Cortex of kidney (tissue), 1 donor: ENCODE data around the gene SLC30A4.
"Not testable (repeated sequence)": the region's sequence is repeated elsewhere in the genome, so short reads cannot be mapped to it uniquely, and the experiment has no call there.

Source experiments
- DNase-seq: peaks from one replicate; lab custom pipeline; 2025; lab: John Stamatoyannopoulos, UW

The SLC30A4 gene

GRCh38 chr15:45522328-45523165 is at the start of gene SLC30A4:
Gene SLC30A4 (minus strand): TSS chr15:45522755. CDS start chr15:45522354, 401 bp downstream.
- DNase-seq, result no peak

DNA sequence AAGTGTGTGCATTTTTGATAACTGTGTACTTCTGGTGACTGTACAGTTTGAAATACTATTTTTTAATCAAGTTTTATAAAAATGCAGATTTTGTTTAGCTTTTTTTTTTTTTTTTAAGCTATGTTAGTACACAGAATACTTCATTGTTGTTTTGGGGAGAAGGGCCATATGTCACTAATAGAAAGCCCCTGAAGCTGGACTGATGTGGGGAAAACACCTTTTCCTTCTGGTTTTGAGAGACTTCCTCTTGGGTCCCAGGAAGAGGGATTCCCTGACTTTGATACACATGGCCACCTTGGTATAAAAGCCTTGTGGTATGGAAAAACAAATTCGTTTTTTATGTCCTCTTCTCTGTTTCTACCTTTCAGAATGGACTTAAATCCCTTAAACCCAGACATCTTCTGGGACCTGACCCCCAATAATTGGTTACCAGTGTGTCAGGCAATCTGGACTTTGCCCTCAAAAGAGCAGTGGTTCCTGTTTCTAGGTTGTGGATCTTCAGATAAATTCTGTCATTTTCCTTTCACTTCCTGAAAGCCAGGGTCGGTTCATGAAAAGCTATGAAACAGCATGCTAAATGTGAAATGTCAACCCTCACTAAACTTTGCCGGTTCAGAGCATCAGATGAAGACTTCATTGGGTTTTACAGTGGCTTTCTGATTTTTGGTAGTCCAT is 33.5 kb upstream of the SLC30A4 start:
- DNase-seq, result no peak

GRCh38 chr15:45551676-45552075 is 29.1 kb upstream of the SLC30A4 start:
- no peak for DNase-seq

DNA sequence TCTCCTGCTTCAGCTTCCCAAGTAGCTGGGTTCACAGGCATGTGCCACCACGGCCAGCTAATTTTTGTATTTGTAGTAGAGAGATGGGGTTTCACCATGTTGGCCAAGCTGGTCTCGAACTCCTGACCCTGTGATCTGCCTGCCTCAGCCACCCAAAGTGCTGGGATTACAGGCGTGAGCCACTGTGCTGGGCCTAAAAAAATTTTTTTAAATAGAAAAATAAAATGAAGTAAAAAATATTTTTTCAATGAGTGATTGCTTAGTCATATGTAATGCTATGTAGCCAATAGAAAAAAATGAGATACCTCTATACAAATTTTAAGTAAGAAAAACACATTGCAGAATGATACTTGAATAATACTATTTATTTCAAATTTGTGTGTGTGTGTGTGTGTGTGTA is 27.9 kb upstream of the SLC30A4 start:
- DNase-seq, result no peak

- no peak for DNase-seq
Observed at GRCh38 chr15:45549541-45550220, 27.1 kb upstream of the SLC30A4 start.

DNA sequence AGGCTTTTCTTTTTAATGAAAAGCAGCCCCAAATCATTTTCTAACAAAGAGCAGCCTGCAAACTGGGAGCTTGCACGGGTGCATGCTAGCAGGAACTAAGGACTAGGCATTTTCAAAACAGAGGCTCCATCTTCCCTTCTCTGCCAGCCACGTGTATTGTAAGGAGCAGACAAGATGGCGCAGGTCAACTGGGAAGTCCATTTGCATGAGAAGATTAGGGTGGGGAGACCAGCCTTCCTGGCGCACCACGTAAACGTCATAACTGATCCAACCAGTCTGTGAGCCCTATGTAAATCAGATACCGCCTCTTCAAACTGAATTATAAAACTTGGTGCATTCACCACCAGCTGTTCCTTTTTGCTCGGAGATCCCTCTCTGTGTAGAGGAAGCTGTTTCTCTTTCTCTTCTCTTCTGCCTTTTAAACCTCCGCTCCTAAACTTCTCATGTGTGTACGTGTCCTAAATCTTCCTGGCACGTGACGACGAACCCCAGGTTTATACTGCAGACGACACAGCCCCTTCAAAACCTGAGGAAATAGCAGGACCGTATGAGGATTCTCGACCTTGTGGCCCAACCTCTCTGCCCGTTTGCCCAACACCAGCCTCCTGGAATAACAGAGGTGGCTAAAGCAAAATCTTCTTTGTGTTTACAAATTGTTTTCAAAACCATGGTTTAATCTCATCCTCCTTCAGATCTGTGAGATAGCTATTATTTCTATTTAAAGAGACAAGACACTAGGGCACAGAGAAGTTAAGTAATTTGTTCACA is 26.4 kb upstream of the SLC30A4 start:
- DNase-seq, result no peak

- DNase-seq, result no peak
Observed at GRCh38 chr15:45546789-45547188, 24.2 kb upstream of the SLC30A4 start.

DNA sequence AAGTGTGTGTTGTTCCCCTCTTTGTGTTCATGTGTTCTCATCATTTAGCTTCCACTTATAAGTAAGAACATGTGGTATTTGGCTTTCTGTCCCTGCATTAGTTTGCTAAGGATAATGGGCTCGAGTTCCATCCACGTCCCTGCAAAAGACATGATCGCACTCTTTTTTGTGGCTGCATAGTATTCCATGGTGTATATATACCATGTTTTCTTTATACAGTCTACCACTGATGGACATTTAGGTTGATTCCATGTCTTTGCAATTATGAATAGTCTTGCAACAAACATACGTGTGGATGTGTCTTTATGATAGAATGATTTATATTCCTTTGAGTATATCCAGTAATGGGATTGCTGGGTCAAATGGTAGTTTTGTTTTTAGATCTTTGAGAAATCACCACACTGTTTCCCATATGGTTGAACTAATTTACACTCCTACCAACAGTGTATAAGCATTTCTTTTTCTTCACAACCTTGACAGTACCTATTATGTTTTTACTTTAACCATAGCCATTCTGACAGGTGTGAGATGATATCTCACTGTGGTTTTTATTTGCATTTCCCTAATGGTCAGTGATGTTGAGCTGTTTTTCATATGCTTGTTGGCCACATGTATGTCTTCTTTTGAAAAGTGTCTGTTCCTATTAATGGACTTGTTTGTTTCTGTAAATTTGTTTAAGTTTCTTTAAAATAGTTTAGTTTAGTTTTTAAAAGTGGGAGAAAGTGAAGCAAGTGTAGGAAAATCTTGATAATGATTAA is 21.9 kb upstream of the SLC30A4 start:
- DNase-seq, result no peak

GRCh38 chr15:45543051-45543450 is 20.5 kb upstream of the SLC30A4 start:
- no peak for DNase-seq

DNA sequence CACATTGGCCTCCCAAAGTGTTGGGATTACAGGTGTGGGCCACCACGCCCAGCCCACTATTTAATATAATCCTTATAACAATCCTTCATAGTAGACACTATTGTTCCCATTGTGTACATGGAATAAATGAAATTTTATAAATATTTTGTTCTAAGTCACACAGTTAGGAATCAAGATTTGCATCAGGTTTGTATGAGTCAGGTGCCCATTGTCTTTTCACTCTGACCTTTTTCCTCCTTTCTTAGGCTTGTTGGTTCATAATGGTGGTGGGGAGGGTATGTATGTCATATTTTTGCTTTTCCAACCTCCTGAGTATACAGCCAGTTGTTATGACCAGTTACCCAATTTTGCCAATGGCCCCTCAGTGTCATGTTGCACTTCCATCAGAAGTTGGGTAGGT is 18.0 kb upstream of the SLC30A4 start:
- no peak for DNase-seq

- no peak for DNase-seq
Observed at GRCh38 chr15:45539680-45540079, 17.1 kb upstream of the SLC30A4 start.

GRCh38 chr15:45536934-45537333 is 14.4 kb upstream of the SLC30A4 start:
- DNase-seq, result no peak

- DNase-seq, result no peak
Observed at GRCh38 chr15:45535486-45536042, 13.0 kb upstream of the SLC30A4 start.

DNA sequence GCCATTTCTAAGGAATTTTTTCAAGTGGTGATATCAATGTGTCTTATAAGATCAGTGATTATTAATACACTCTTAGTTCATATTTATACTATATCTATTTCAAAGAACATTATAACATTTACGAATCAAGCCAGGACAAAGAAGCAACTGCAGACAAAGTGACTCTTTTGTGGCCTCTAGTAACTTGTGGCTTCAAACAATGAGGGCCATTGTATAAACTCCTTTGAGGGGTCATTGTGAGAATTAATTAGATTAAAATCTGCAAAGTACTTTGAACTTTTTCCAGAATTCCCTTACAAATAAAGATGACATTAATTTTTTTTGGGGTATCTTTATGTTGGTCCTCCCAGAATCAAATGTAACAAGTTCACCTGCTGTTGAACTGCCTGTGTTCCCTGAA is 12.3 kb upstream of the SLC30A4 start:
- DNase-seq, result no peak

- not testable (repeated sequence) for DNase-seq
Observed at GRCh38 chr15:45532892-45533291, 10.3 kb upstream of the SLC30A4 start.

- no peak for DNase-seq
Observed at GRCh38 chr15:45529613-45530012, 7.1 kb upstream of the SLC30A4 start.

DNA sequence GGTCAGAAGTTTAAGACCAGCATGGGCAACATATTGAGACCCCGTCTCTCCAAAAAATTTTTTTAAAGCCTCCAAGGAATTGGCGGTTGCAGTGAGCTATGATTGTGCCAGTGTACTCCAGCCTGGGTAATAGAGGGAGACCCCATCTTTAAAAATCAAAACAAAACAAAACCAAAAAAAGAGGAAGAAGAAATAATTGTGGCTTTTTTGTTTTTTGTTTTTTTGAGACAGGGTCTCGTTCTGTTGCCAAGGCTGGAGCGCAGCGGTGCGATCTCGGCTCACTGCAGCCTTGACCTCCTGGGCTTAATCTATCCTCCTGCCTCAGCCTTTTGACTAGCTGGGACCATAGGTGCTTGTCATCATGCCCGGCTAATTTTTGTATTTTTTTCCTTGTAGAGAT is 4.5 kb upstream of the SLC30A4 start:
- DNase-seq, result no peak

DNA sequence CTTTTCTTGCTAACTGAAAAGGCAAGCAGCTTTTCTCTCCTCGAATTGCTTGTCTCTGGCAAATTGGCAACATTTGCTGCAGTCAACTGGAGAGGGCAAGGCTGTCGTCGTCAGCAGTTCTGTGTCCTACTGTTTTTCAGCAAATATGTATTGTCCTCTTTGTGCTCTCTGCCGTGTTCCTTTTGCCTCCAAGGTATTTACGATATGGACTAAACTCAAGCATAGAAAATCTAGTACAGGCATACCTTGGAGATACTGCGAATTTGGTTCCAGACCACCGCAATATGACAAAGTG is 558 bp upstream of the SLC30A4 start:
- no peak for DNase-seq

- no peak for DNase-seq
Observed at GRCh38 chr15:45521596-45522327, 793 bp downstream of the SLC30A4 start.

- DNase-seq, result no peak
Observed at GRCh38 chr15:45510758-45511280, 11.7 kb downstream of the SLC30A4 start.
